Neuronal stem cell (in vitro differentiated cells): ENCODE measurements around the gene STRIT1.

ENCODE experiments used
- DNase-seq: peaks from one replicate; pipeline ENCODE4 v3.0.0-alpha.2; 2013; ENCODE audit warnings: low spot score
- H2AFZ ChIP-seq: one replicate; pipeline ENCODE4 v1.6.1; 2013; ENCODE audit warnings: mild to moderate bottlenecking, low read length, inconsistent platforms
- H2AK5ac ChIP-seq: 2 replicates; pipeline ENCODE4 v1.6.1; 2013; ENCODE audit warnings: low read depth, mild to moderate bottlenecking, inconsistent platforms, low read length, moderate library complexity, mixed read lengths
- H2BK120ac ChIP-seq: 2 replicates; pipeline ENCODE4 v1.6.1; 2013; ENCODE audit warnings: low read depth, mild to moderate bottlenecking, inconsistent platforms, low read length, moderate library complexity, mixed read lengths
- H2BK12ac ChIP-seq: one replicate; pipeline ENCODE4 v1.6.1; 2013; ENCODE audit warnings: low read length, inconsistent platforms
- H2BK15ac ChIP-seq: 2 replicates; pipeline ENCODE4 v1.6.1; 2013; ENCODE audit warnings: mild to moderate bottlenecking, low read length, inconsistent platforms, mixed read lengths
- H2BK5ac ChIP-seq: one replicate; pipeline ENCODE4 v1.6.1; 2013; ENCODE audit warnings: inconsistent platforms, mild to moderate bottlenecking, low read length, moderate library complexity
- H3K14ac ChIP-seq: one replicate; pipeline ENCODE4 v1.6.1; 2013; ENCODE audit warnings: low read length, inconsistent platforms
- H3K18ac ChIP-seq: 2 replicates; pipeline ENCODE4 v1.6.1; 2013; ENCODE audit warnings: low read length, inconsistent platforms
- H3K23ac ChIP-seq: 2 replicates; pipeline ENCODE4 v1.6.1; 2013; ENCODE audit warnings: low read depth, mild to moderate bottlenecking, mixed read lengths, low read length, inconsistent platforms; ENCODE audit not compliant: poor library complexity
- H3K27ac ChIP-seq: replicated peaks from 3 replicates; pipeline ENCODE4 v1.5.1; 2013; ENCODE audit warnings: low read length, inconsistent platforms
- H3K27me3 ChIP-seq, 3 experiments: 2 replicates each; pipeline ENCODE4 v1.6.1; 2013; ENCODE audit warnings: low read length in 3 of 3, mild to moderate bottlenecking in 2 of 3, inconsistent platforms in 1 of 3, low read depth in 1 of 3, mixed read lengths in 1 of 3, moderate library complexity in 1 of 3; ENCODE audit not compliant: control insufficient read depth in 3 of 3, insufficient read depth in 3 of 3
- H3K36me3 ChIP-seq, 2 donors: replicated peaks in 1 of 2; 2 replicates each; pipeline ENCODE4 v1.6.1; 2013; ENCODE audit warnings: low read length in 2 of 2; ENCODE audit not compliant: control insufficient read depth in 2 of 2, insufficient read depth in 2 of 2
- H3K4ac ChIP-seq: 2 replicates; pipeline ENCODE4 v1.6.1; 2013; ENCODE audit warnings: inconsistent platforms, mild to moderate bottlenecking, low read length, moderate library complexity
- H3K4me1 ChIP-seq, 2 donors: 1 replicate in 1 of 2; 2 replicates in 1 of 2; pipeline ENCODE4 v1.6.1; 2013; ENCODE audit warnings: low read length in 2 of 2, low read depth in 1 of 2; ENCODE audit not compliant: control insufficient read depth in 2 of 2, insufficient read depth in 1 of 2
- H3K4me2 ChIP-seq: one replicate; pipeline ENCODE4 v1.6.1; 2013; ENCODE audit warnings: mild to moderate bottlenecking, low read length, inconsistent platforms; ENCODE audit not compliant: insufficient read depth, poor library complexity, severe bottlenecking
- H3K4me3 ChIP-seq, 2 donors: 2 replicates each; pipeline ENCODE4 v1.5.1; 2013; ENCODE audit warnings: low read length in 2 of 2, mild to moderate bottlenecking in 2 of 2, inconsistent platforms in 1 of 2, moderate library complexity in 1 of 2
- H3K79me1 ChIP-seq: one replicate; pipeline ENCODE4 v1.6.1; 2013; ENCODE audit warnings: low read depth, mild to moderate bottlenecking, inconsistent platforms, low read length, moderate library complexity
- H3K9ac ChIP-seq: one replicate; pipeline ENCODE4 v1.6.1; 2013; ENCODE audit warnings: mild to moderate bottlenecking, low read depth, low read length, inconsistent platforms; ENCODE audit not compliant: poor library complexity
- H3K9me3 ChIP-seq, 2 donors: replicated peaks in 1 of 2; 2 replicates each; pipeline versions ENCODE3 to v1.6.1; 2013; ENCODE audit warnings: low read length in 2 of 2, mild to moderate bottlenecking in 2 of 2, inconsistent platforms in 1 of 2, low read depth in 1 of 2, mixed read lengths in 1 of 2, moderate library complexity in 1 of 2; ENCODE audit not compliant: control insufficient read depth in 2 of 2, insufficient read depth in 1 of 2
- H4K8ac ChIP-seq: one replicate; pipeline ENCODE4 v1.6.1; 2013; ENCODE audit warnings: low read depth, mild to moderate bottlenecking, inconsistent platforms, low read length, moderate library complexity
- H4K91ac ChIP-seq: one replicate; pipeline ENCODE4 v1.6.1; 2013; ENCODE audit warnings: low read length, low read depth, mild to moderate bottlenecking, inconsistent platforms; ENCODE audit not compliant: poor library complexity
- WGBS, 2 donors: extraction: QIAGEN DNeasy Blood & Tissue Kit; methylation state at CpG; one replicate each; pipeline ENCODE4 v1.1.7; 2013; ENCODE audit warnings: missing lambda C conversion rate in 2 of 2, mixed read lengths in 1 of 2; ENCODE audit not compliant: insufficient read length in 2 of 2, insufficient replicate concordance in 1 of 2; ENCODE audit errors: extremely low coverage in 2 of 2; 5-methylcytosine and 5-hydroxymethylcytosine counted together

Gene STRIT1

DNA sequence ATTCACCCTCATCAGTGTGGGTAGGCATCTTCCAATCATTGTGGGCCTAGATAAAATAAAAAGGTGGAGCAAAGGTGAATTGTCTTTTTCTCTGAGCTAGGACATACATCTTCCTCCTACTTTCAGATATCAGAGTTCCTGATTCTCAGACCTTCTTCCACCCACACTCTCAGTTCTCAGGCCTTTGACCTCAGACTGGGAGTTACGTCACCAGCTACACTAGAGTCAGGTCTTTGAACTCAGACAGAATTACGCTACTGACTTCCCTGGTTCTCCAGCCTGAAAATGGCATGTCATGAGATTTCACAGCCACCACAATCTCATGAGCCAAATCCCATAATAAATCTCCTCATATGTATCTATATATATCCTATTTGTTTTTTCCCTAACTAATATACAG lies 39.0 kb downstream of the STRIT1 start:
- no peak overlapping the region for H3K4ac ChIP-seq
- H3K79me1 ChIP-seq = no peaks in the 10 kb centered on the region
- no peak overlapping the region for H2BK15ac ChIP-seq
- H3K36me3 ChIP-seq = no peaks in the 10 kb centered on the region
- H2BK5ac ChIP-seq = no peak overlapping the region
- no peak overlapping the region for H4K8ac ChIP-seq
- H2BK120ac ChIP-seq = no peak overlapping the region
- H2BK12ac ChIP-seq = no peak overlapping the region
- H4K91ac ChIP-seq = no peak overlapping the region
- no peak overlapping the region for H2AK5ac ChIP-seq
- no peak overlapping the region for H3K23ac ChIP-seq
- H3K14ac ChIP-seq = no peak overlapping the region
- H3K4me2 ChIP-seq = no peak overlapping the region
- H3K9me3 ChIP-seq = no peaks in the 10 kb centered on the region
- H3K4me3 ChIP-seq = no peak overlapping the region
- H3K4me1 ChIP-seq = no peaks in the 10 kb centered on the region
- no CpG with 5 or more reads among the region's 2 CpGs for WGBS, 2 donors
- H3K27me3 ChIP-seq = no peaks in the 10 kb centered on the region
- no peak overlapping the region for H3K18ac ChIP-seq
- H3K9ac ChIP-seq = no peak overlapping the region
- no peak for DNase-seq
- H2AFZ ChIP-seq = no peak overlapping the region
- H3K27ac ChIP-seq = no peak overlapping the region

- Histone ChIP-seq H3K27ac (no peak overlapping the region), H3K18ac (no peak overlapping the region), H2AFZ (no peak overlapping the region), H3K4me3 (no peak overlapping the region), H4K91ac (no peak overlapping the region), H3K4ac (no peak overlapping the region), H3K36me3 (no peaks in the 10 kb centered on the region), H2BK120ac (no peak overlapping the region), H2AK5ac (no peak overlapping the region), H3K9ac (no peak overlapping the region), H2BK5ac (no peak overlapping the region), H2BK12ac (no peak overlapping the region), H3K9me3 (no peaks in the 10 kb centered on the region), H3K23ac (no peak overlapping the region), H2BK15ac (no peak overlapping the region), H4K8ac (no peak overlapping the region), H3K27me3 (no peaks in the 10 kb centered on the region), H3K4me1 (no peaks in the 10 kb centered on the region), H3K79me1 (no peaks in the 10 kb centered on the region), H3K4me2 (no peak overlapping the region), H3K14ac (no peak overlapping the region)
- WGBS, 2 donors = no CpG with 5 or more reads among the region's 3 CpGs
- DNase-seq = no peak
Observed at GRCh38 chr3:155252535-155252934, 40.9 kb downstream of the STRIT1 start.

GRCh38 chr3:155252021-155252420 lies 41.5 kb downstream of the STRIT1 start:
- no peak overlapping the region for H2AK5ac ChIP-seq
- no peak overlapping the region for H4K91ac ChIP-seq
- H2BK15ac ChIP-seq = no peak overlapping the region
- no peaks in the 10 kb centered on the region for H3K4me1 ChIP-seq
- no peaks in the 10 kb centered on the region for H3K27me3 ChIP-seq
- no peaks in the 10 kb centered on the region for H3K36me3 ChIP-seq
- no CpG with 5 or more reads among the region's 2 CpGs for WGBS, 2 donors
- no peak overlapping the region for H2BK12ac ChIP-seq
- DNase-seq = no peak
- no peak overlapping the region for H3K4me3 ChIP-seq
- H3K9me3 ChIP-seq = no peaks in the 10 kb centered on the region
- H3K4ac ChIP-seq = no peak overlapping the region
- H3K79me1 ChIP-seq = no peaks in the 10 kb centered on the region
- H2BK120ac ChIP-seq = no peak overlapping the region
- no peak overlapping the region for H3K9ac ChIP-seq
- H3K23ac ChIP-seq = no peak overlapping the region
- no peak overlapping the region for H3K18ac ChIP-seq
- H2BK5ac ChIP-seq = no peak overlapping the region
- H3K14ac ChIP-seq = no peak overlapping the region
- H3K27ac ChIP-seq = no peak overlapping the region
- H4K8ac ChIP-seq = no peak overlapping the region
- H3K4me2 ChIP-seq = no peak overlapping the region
- H2AFZ ChIP-seq = no peak overlapping the region

- WGBS, 2 donors = no CpG with 5 or more reads among the region's 1 CpG
Observed at GRCh38 chr3:155248531-155249187, 44.8 kb downstream of the STRIT1 start.

More at GRCh38 chr3:155248531-155249187, 44.8 kb downstream of the STRIT1 start:
- Histone ChIP-seq H2BK15ac (no peak overlapping the region), H3K79me1 (no peaks in the 10 kb centered on the region), H3K9me3 (no peaks in the 10 kb centered on the region), H4K91ac (no peak overlapping the region), H3K23ac (no peak overlapping the region), H3K27me3 (no peaks in the 10 kb centered on the region), H4K8ac (no peak overlapping the region), H3K14ac (no peak overlapping the region), H3K18ac (no peak overlapping the region), H3K36me3 (no peaks in the 10 kb centered on the region), H3K27ac (no peak overlapping the region), H2BK120ac (no peak overlapping the region), H2BK5ac (no peak overlapping the region), H2AFZ (no peak overlapping the region), H3K4me3 (no peak overlapping the region), H2BK12ac (no peak overlapping the region), H3K9ac (no peak overlapping the region), H3K4ac (no peak overlapping the region), H2AK5ac (no peak overlapping the region), H3K4me1 (no peaks in the 10 kb centered on the region), H3K4me2 (no peak overlapping the region)
- no peak for DNase-seq
